Retina (tissue), 1 donor: ENCODE measurements around the gene RASGRP3.

Experiments
- DNase-seq: peaks from one replicate; pipeline ENCODE4 v3.0.0-alpha.2; 2016

The RASGRP3 gene

DNA sequence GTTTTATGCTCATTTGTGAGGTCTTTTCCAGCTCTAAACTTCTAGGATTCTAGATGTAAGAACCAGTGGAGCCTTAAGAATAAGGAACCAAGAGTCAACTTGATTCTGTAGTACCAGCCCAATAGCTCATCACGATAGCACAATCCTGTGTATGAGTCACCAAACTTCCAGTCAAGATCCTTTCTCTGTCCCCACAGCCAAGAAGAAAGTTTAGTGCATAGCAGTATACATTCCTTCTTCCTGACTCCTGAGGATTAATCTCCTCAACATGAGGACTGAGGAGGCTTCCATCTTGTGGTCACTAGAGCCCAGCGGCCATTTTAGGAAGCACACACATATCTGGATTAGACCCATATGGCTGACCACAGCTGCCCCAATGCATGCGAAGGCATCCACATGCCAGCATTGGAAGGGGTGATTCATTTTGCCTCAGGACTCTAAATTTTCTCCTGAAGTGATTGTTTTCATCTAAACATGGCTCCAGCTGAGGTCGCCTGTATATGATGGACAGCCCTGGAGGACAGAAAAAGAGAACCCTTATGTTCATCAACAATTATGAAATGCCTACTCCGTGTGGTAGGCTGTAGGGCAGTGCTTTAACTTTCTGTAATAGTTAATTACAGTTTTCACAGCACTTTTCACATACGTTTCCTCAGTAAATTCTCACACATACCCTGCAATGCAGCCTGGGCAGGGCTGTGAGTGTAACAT, 53.5 kb downstream of the RASGRP3 start:
- no peak for DNase-seq

GRCh38 chr2:33530690-33531548, 54.5 kb downstream of the RASGRP3 start:
- DNase-seq: no peak

DNA sequence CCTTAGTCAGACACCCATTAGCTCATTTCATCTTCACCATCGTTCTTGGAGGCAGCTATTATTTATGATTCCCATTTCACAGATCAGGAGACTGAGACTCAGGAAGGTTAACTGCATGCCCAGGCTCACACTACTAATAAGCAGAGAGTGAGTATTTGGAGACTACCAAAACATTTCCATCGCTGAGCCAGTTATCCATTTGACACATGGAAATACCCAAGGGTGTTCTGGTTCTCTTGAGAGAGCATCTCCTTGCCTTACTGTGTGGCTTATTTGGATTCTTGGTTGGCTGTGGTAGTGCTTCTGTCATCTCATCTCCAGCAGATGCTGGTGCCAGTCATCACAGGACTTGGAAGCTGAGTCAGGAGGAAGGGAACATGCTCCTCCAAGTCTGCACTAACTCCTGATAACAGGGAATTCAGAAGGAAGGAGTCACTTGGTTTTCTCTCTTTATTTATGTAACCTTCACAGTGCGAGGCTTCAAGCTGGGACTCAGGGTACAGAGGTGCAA, 55.2 kb downstream of the RASGRP3 start:
- DNase-seq: no peak

GRCh38 chr2:33532146-33532545, 55.7 kb downstream of the RASGRP3 start:
- no peak for DNase-seq

GRCh38 chr2:33532966-33533365, 56.5 kb downstream of the RASGRP3 start:
- no peak for DNase-seq

GRCh38 chr2:33535421-33535820, 59.0 kb downstream of the RASGRP3 start:
- peak; percentile 18 for DNase-seq

DNA sequence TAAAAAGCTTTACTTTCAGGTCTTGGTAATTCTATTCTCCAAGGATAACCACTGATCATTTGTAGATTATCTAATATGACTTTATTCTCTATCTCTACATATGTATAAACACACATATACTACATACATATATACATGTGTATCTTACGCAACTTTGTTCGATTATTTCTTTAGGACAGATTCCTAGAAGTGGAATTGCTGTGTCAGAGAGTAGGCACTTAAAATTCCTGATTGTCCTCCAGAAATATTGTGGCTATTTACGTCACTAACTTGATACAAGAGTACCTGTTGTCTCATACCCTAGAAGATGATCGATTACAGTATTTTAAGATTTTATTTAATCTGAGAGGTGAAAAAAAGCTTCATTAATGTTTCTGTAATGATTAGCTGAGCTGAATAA, 64.8 kb downstream of the RASGRP3 start:
- DNase-seq: no peak

DNA sequence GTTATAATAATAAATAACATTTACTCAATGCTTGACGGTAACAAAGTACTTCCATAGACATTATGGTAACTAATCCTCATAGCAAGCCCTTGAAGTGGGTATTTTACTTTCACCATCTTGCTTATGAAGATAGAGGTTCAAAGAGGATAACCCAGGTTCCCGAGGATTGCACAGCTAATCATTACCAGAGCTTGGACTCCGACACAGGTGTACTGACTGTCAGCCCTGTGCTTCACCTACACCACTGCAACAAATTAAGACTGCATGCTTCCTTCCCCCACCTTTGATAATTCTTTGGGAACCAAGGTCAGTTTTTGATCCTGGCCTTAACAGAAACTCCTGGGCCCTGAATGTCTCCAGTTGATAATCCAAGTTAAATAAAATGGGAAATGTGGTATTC, 73.8 kb downstream of the RASGRP3 start:
- no peak for DNase-seq

- no peak for DNase-seq
Measured at GRCh38 chr2:33552758-33553461, 76.5 kb downstream of the RASGRP3 start.

GRCh38 chr2:33555681-33556080, 79.2 kb downstream of the RASGRP3 start:
- no peak for DNase-seq

GRCh38 chr2:33559328-33559727, 82.9 kb downstream of the RASGRP3 start:
- DNase-seq: no peak

DNA sequence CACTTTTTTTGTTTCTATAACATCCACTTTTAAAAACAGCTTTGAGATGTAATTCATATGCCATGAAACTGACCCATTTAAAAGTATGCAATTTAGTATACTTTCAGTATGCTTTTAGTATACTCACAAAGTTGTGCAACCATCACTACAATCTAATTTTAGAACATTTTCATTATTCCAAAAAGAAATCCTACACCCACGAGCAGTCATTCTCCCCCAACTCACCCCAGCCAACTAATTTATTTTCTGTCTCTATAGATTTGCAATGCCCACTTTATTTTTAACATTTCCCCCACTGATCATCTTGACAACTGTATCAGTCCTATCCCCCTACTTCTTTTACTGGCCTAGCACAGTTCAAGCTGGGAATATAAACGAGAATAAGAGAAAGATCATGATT, 83.6 kb downstream of the RASGRP3 start:
- no peak for DNase-seq

DNA sequence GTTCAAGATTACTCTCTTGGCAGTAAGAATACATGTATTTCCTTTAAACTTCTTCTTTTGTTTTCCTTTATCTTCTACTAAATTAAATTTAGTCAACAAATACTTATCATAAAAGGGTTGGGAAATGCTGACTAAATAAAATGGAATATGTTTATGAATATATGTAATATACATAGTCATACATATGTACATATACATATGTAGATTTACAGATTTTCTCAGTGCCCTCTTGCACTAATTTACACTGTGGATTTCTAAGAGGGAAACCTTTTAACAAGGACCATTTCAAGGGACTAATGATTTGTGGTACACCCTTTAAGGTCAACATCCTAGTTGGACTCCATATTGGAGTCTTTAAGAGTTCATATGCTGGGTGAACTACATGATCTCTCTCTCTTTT, 85.4 kb downstream of the RASGRP3 start:
- no peak for DNase-seq

- no peak for DNase-seq
Measured at GRCh38 chr2:33570681-33571080, 94.2 kb downstream of the RASGRP3 start.

DNA sequence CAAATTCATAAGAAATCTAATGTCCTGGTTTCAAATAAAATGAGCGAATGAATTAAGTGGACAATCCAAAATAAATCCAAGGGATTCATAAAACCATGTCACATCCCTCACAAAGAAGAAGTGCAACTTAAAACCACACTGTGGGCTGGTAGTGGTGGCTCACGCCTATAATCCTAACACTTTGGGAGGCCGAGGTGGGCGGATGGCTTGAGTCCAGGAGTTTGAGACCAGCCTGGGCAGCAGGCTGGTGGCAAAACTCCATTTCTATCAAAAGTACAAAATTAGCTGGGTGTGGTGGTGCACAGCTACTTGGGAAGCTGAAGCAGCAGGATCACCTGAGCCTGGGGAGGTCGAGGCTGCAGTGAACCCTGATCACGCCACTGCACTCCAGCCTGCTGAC, 97.2 kb downstream of the RASGRP3 start:
- DNase-seq: no peak

- DNase-seq: no peak
Measured at GRCh38 chr2:33577084-33577483, 100.6 kb downstream of the RASGRP3 start.

DNA sequence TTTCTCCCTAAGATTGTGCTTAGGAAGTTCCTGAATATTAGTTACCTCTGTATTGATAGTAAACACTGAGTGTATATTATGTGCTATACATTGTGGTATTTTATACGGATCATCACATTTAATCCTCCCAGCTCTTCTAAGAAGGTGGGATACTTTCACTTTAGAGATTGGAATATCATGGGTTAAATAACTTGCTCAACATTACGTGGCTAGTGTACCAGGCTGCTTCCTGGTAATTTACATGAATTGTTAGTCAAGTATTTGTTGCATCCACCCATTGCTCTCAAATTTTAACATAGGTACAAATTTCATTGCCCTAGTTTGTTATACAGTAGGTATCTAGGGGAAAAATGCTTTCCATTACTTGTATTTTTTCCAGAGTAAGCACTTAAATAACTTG, 101.2 kb downstream of the RASGRP3 start:
- DNase-seq: no peak

DNA sequence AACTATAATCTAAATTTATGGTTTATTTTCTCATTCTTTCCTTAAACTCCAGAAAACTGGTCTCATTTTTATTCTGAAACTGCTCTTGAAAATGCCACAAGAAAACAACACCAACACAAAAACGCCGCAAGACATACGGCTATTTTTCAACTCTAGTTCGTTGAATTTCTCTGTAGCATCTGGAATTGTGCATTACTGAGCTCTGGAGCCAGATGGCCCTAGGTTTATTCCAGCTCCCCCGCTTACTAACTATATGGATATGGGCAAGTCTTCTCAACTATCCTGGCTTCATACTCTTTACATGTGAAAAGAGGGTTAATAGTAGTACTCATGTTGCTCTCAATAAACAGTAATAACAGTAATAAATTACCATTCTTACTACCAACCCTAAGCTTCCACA, 102.8 kb downstream of the RASGRP3 start:
- no peak for DNase-seq

- DNase-seq: no peak
Measured at GRCh38 chr2:33581872-33582271, 105.4 kb downstream of the RASGRP3 start.

DNA sequence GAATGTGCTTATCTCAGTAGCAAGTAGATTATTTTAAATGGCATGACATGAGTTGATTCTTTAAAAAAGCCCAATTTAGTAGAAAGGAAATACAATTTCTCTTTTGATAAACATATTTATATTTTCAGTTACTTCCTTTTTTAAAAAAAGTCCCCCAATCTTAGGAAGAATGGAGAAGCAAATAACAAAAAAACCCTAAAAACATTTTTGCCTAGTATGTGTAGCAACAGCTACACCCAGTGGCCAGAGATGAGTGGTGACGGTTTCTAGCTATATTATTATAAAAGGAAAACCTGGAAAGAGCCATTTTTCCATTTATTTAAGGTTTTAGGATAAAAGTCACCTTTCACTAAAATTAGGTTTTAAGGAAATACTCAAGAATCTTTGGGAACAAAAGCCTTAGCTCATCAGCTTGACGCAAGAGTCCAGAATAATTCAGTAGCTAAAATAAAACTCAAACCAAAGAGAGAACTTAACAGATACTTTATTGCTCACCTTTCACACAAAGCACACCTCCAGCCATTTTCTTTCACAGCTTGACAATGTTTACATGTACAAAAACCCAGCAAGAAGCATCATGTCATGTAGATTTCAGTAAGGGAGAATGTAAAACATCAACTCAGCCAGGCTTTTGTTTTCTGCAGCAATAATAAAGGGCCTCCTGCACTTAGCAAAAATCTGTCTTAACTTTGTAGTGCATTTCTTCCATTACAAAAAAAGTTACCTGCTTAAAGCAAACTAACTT, 106.9 kb downstream of the RASGRP3 start:
- DNase-seq: peak; percentile 31

- DNase-seq: no peak
Measured at GRCh38 chr2:33586766-33587165, 110.3 kb downstream of the RASGRP3 start.

- no peak for DNase-seq
Measured at GRCh38 chr2:33588232-33588631, 111.8 kb downstream of the RASGRP3 start.

GRCh38 chr2:33589444-33589843, 113.0 kb downstream of the RASGRP3 start:
- DNase-seq: no peak
